HG03520 (cell line): ENCODE results near the gene CREB5.

Experiments
- ATAC-seq: cut with Tn5 transposase; IDR thresholded peaks from one replicate; pipeline ENCODE4 v1.9.1; 2021; ENCODE audit warnings: mild to moderate bottlenecking, moderate library complexity; ENCODE audit not compliant: unreplicated experiment

The CREB5 gene

GRCh38 chr7:28627896-28628295 is 215.6 kb downstream of the CREB5 start:
- ATAC-seq, result no peak

- no peak for ATAC-seq
These were observed 217.0 kb downstream of the CREB5 start for GRCh38 chr7:28629216-28629842.

- no peak for ATAC-seq
These were observed 218.0 kb downstream of the CREB5 start for GRCh38 chr7:28630350-28630749.

- ATAC-seq, result no peak
These were observed 219.7 kb downstream of the CREB5 start for GRCh38 chr7:28631995-28632394.

- ATAC-seq, result no peak
These were observed 226.6 kb downstream of the CREB5 start for GRCh38 chr7:28638914-28639313.

- no peak for ATAC-seq
These were observed 227.7 kb downstream of the CREB5 start for GRCh38 chr7:28640001-28640400.

GRCh38 chr7:28641752-28642545 is 229.6 kb downstream of the CREB5 start:
- ATAC-seq, result no peak

GRCh38 chr7:28643188-28643569 is 230.9 kb downstream of the CREB5 start:
- no peak for ATAC-seq

GRCh38 chr7:28643584-28644340 is 231.4 kb downstream of the CREB5 start:
- ATAC-seq, result no peak

- no peak for ATAC-seq
These were observed 233.5 kb downstream of the CREB5 start for GRCh38 chr7:28645866-28646265.

- no peak for ATAC-seq
These were observed 234.2 kb downstream of the CREB5 start for GRCh38 chr7:28646376-28647075.

- ATAC-seq, result no peak
These were observed 234.7 kb downstream of the CREB5 start for GRCh38 chr7:28647076-28647421.

GRCh38 chr7:28649189-28649588 is 236.9 kb downstream of the CREB5 start:
- ATAC-seq, result no peak

GRCh38 chr7:28649811-28650210 is 237.5 kb downstream of the CREB5 start:
- ATAC-seq, result no peak

GRCh38 chr7:28654110-28654509 is 241.8 kb downstream of the CREB5 start:
- ATAC-seq, result no peak

- ATAC-seq, result no peak
These were observed 244.2 kb downstream of the CREB5 start for GRCh38 chr7:28656529-28656928.

- no peak for ATAC-seq
These were observed 246.1 kb downstream of the CREB5 start for GRCh38 chr7:28658381-28658780.

GRCh38 chr7:28660132-28660531 is 247.8 kb downstream of the CREB5 start:
- no peak for ATAC-seq

- no peak for ATAC-seq
These were observed 249.7 kb downstream of the CREB5 start for GRCh38 chr7:28661826-28662595.

- no peak for ATAC-seq
These were observed 253.8 kb downstream of the CREB5 start for GRCh38 chr7:28666154-28666553.

GRCh38 chr7:28668085-28668484 is 255.8 kb downstream of the CREB5 start:
- no peak for ATAC-seq
